Naive thymus-derived CD4-positive, alpha-beta T cell (primary cell): ENCODE results near the gene UBXN7. TPM values are rescaled to one million over a fixed set of nuclear protein-coding genes. Genes with fewer than 3 reads are reported as not detected.
"Not testable (repeated sequence)": the region's sequence is repeated elsewhere in the genome, so short reads cannot be mapped to it uniquely, and the experiment has no call there.

ENCODE experiments used
- ATAC-seq: fragments of 150-1000 bp; cut with Tn5 transposase; 2 replicates; pipeline ENCODE4 v1.10.0; 2021; ENCODE audit warnings: mild to moderate bottlenecking, moderate library complexity
- CTCF ChIA-PET: fragments of 350-600 bp; sonication (Branson Sonifier 250); formaldehyde crosslinking; loops from one replicate; lab custom pipeline; 2021; ENCODE audit warnings: antibody characterized with exemption; lab: Charles Lee
- POLR2A ChIA-PET: fragments of 350-600 bp; sonication (Branson Sonifier 250); formaldehyde crosslinking; loops from one replicate; lab custom pipeline; 2021; ENCODE audit warnings: antibody characterized with exemption, inconsistent platforms; lab: Charles Lee
- DNase-seq, 9 donors: peaks; one replicate each; pipeline versions ENCODE4 v3.0.0 to v3.0.0-alpha.2; 2020 to 2022; ENCODE audit warnings: mixed read lengths in 1 of 9
- H3K27ac ChIP-seq: one replicate; pipeline ENCODE4 v1.7.0; 2013; ENCODE audit warnings: mild to moderate bottlenecking, low read depth, low read length, moderate library complexity
- H3K27me3 ChIP-seq, 2 donors: one replicate each; pipeline ENCODE4 v1.7.0; 2013; ENCODE audit warnings: low read length in 2 of 2, mild to moderate bottlenecking in 2 of 2, moderate library complexity in 2 of 2; ENCODE audit not compliant: control insufficient read depth in 2 of 2, insufficient read depth in 2 of 2
- H3K36me3 ChIP-seq, 3 experiments: 1 replicate in 2 of 3; 2 replicates in 1 of 3; pipeline ENCODE4 v1.7.0; 2013; ENCODE audit warnings: low read length in 3 of 3, mild to moderate bottlenecking in 3 of 3, moderate library complexity in 1 of 3; ENCODE audit not compliant: insufficient read depth in 3 of 3, control insufficient read depth in 2 of 3
- H3K4me1 ChIP-seq, 2 donors: one replicate each; pipeline ENCODE4 v1.7.0; 2013; ENCODE audit warnings: low read length in 2 of 2, mild to moderate bottlenecking in 2 of 2, moderate library complexity in 1 of 2; ENCODE audit not compliant: control insufficient read depth in 2 of 2, insufficient read depth in 2 of 2
- H3K4me3 ChIP-seq: 2 replicates; pipeline ENCODE4 v1.7.0; 2013; ENCODE audit warnings: mild to moderate bottlenecking, low read length
- H3K9me3 ChIP-seq, 3 experiments: 1 replicate in 2 of 3; 2 replicates in 1 of 3; pipeline ENCODE4 v1.7.0; 2013; ENCODE audit warnings: low read length in 3 of 3; ENCODE audit not compliant: control insufficient read depth in 2 of 3
- H3K27ac Mint-ChIP-seq, 9 donors: one replicate each; pipeline ENCODE4 v1.8.0; 2020 to 2022; ENCODE audit warnings: mixed read lengths in 9 of 9, mild to moderate bottlenecking in 8 of 9, moderate library complexity in 5 of 9, inconsistent platforms in 2 of 9
- H3K27me3 Mint-ChIP-seq, 5 donors: one replicate each; pipeline ENCODE4 v1.8.0; 2021 to 2022; ENCODE audit warnings: mixed read lengths in 5 of 5, mild to moderate bottlenecking in 1 of 5
- H3K36me3 Mint-ChIP-seq, 5 donors: one replicate each; pipeline ENCODE4 v1.8.0; 2020 to 2022; ENCODE audit warnings: mixed read lengths in 5 of 5, mild to moderate bottlenecking in 3 of 5, inconsistent platforms in 1 of 5
- H3K4me1 Mint-ChIP-seq, 7 donors: one replicate each; pipeline ENCODE4 v1.8.0; 2020 to 2022; ENCODE audit warnings: mixed read lengths in 7 of 7, mild to moderate bottlenecking in 3 of 7, inconsistent platforms in 1 of 7
- H3K4me3 Mint-ChIP-seq, 10 donors: one replicate each; pipeline ENCODE4 v1.8.0; 2020 to 2022; ENCODE audit warnings: mild to moderate bottlenecking in 10 of 10, mixed read lengths in 10 of 10, moderate library complexity in 6 of 10, inconsistent platforms in 2 of 10
- H3K9me3 Mint-ChIP-seq, 11 donors: one replicate each; pipeline ENCODE4 v1.8.0; 2020 to 2022; ENCODE audit warnings: mixed read lengths in 11 of 11, mild to moderate bottlenecking in 4 of 11, inconsistent platforms in 1 of 11, moderate library complexity in 1 of 11
- intact Hi-C, 2 donors: fragments of 100-400 bp; cut with micrococcal nuclease; formaldehyde crosslinking; loops; one replicate each; pipeline ENCODE4 v1.15.1; 2023
- polyA plus RNA-seq, 2 donors: library from polyadenylated mRNA; unstranded; fragments of 300-500 nt; fragmentation: Illumina TruSeq; gene quantifications; one replicate each; pipeline ENCODE4 v1.2.3, GENCODE V29; 2021
- total RNA-seq, 6 experiments: library from RNA in 5 of 6; stranded (reverse) in 5 of 6; gene quantifications; 1 replicate in 5 of 6; 2 replicates in 1 of 6; pipeline ENCODE4 v1.2.3 and lab custom pipeline; 2021 to 2026

UBXN7 gene
- total RNA-seq (10 to 100 TPM; 52.6 to 90.6 (median 77.0) TPM), polyA plus RNA-seq (10 to 100 TPM; 30.2 to 30.9 TPM), total RNA-seq (lab: John Stamatoyannopoulos, UW) (90.3 reads per million, percentile 83 among the genes with 10 or more reads in this experiment)

GRCh38 chr3:196432137-196432879 is at the start of gene UBXN7:
Gene UBXN7, minus strand, starts transcription at chr3:196432427. Its CDS starts 28 bp downstream, at chr3:196432399.
- peak within 1 kb of the TSS; percentile 90 for H3K27ac ChIP-seq
- no peaks in the 10 kb centered on the region for H3K27me3 ChIP-seq
- Mint-ChIP-seq H3K4me3 (peak within 1 kb of the TSS; percentile 81 to 98 (median 86)), H3K27ac (peak within 1 kb of the TSS; percentile 68 to 95 (median 81)), H3K27me3 (peaks cover 0 to 2% (median 0%) of the 10 kb centered on the region in 5 donors), H3K4me1 (peaks cover 17 to 39% (median 32%) of the 10 kb centered on the region in 7 donors), H3K9me3 (peaks cover 0 to 6% (median 0%) of the 10 kb centered on the region in 11 donors), H3K36me3 (peaks cover 0 to 8% (median 3%) of the 10 kb centered on the region in 5 donors)
- no peaks in the 10 kb centered on the region for H3K9me3 ChIP-seq
- intact Hi-C loops, result loop anchor here (1.0 to 10.0 kb wide), 17 partner anchors 24 to 1122 kb away; partner anchors contain the start of genes CEP19 (in 2 of the 2), FBXO45 (in 2 of the 2), PIGX (in 2 of the 2) and RNF168 (in 2 of the 2)
- ChIA-PET CTCF (interaction anchor here (0.6 to 0.9 kb wide), 4 partner anchors 23 to 510 kb away, joined by 3 read pairs; partner anchors contain the start of gene NCBP2), POLR2A (interaction anchor here (0.6 to 1.6 kb wide), 10 partner anchors 9 to 253 kb away, joined by 3 to 11 read pairs (median 4); partner anchors contain the start of genes DYNLT2B and RNF168)
- DNase-seq (peak; percentile 92 to 97 (median 95)), ATAC-seq (peak; percentile 94)
- peak within 1 kb of the TSS; percentile 100 for H3K4me3 ChIP-seq
- peaks cover 0 to 10% (median 0%) of the 10 kb centered on the region in 3 experiments for H3K36me3 ChIP-seq
- peaks cover 4 to 6% of the 10 kb centered on the region in 2 donors for H3K4me1 ChIP-seq

- Mint-ChIP-seq H3K27me3 (no peaks in the 10 kb centered on the region), H3K27ac (no peak overlapping the region), H3K36me3 (peaks cover 5 to 39% (median 23%) of the 10 kb centered on the region in 5 donors), H3K4me3 (no peak overlapping the region), H3K9me3 (no peaks in the 10 kb centered on the region), H3K4me1 (peaks cover 0 to 3% (median 0%) of the 10 kb centered on the region in 7 donors)
- H3K27me3 ChIP-seq, result no peaks in the 10 kb centered on the region
- H3K4me1 ChIP-seq, result no peaks in the 10 kb centered on the region
- H3K36me3 ChIP-seq, result peaks cover 0 to 59% (median 17%) of the 10 kb centered on the region in 3 experiments
- intact Hi-C loops, result loop anchor here in 1 of 2 donors (10.0 kb wide), 1 partner anchor 113 kb away; no protein-coding TSS in a partner anchor
- ChIA-PET POLR2A (interaction anchor here (0.6 kb wide), 1 partner anchor 20 kb away, joined by 3 read pairs; no protein-coding TSS in a partner anchor), CTCF (no interaction called here)
- no peak overlapping the region for H3K27ac ChIP-seq
- H3K9me3 ChIP-seq, result no peaks in the 10 kb centered on the region
- no peak for DNase-seq
- H3K4me3 ChIP-seq, result no peak overlapping the region
- ATAC-seq, result no peak
Observed at GRCh38 chr3:196477678-196478077, 45.5 kb upstream of the UBXN7 start.

GRCh38 chr3:196472286-196472685 is 40.1 kb upstream of the UBXN7 start:
- no peaks in the 10 kb centered on the region for H3K27me3 ChIP-seq
- DNase-seq, result no peak
- CTCF ChIA-PET, result no interaction called here
- Mint-ChIP-seq H3K27me3 (no peaks in the 10 kb centered on the region), H3K27ac (no peak overlapping the region), H3K9me3 (no peaks in the 10 kb centered on the region), H3K4me1 (peaks cover 0 to 15% (median 0%) of the 10 kb centered on the region in 7 donors), H3K4me3 (no peak overlapping the region), H3K36me3 (peaks cover 8 to 39% (median 27%) of the 10 kb centered on the region in 5 donors)
- ATAC-seq, result no peak
- no peaks in the 10 kb centered on the region for H3K9me3 ChIP-seq
- H3K4me1 ChIP-seq, result no peaks in the 10 kb centered on the region
- POLR2A ChIA-PET, result interaction anchor here (1.2 kb wide), 1 partner anchor 29 kb away, joined by 3 read pairs; no protein-coding TSS in a partner anchor
- intact Hi-C loops, result loop anchor here in 1 of 2 donors (10.0 kb wide), 1 partner anchor 107 kb away; no protein-coding TSS in a partner anchor
- H3K36me3 ChIP-seq, result peaks cover 0 to 36% (median 6%) of the 10 kb centered on the region in 3 experiments
- no peak overlapping the region for H3K4me3 ChIP-seq
- H3K27ac ChIP-seq, result no peak overlapping the region

- Histone ChIP-seq H3K27ac (no peak overlapping the region), H3K27me3 (no peaks in the 10 kb centered on the region), H3K4me3 (no peak overlapping the region), H3K9me3 (no peaks in the 10 kb centered on the region), H3K4me1 (no peaks in the 10 kb centered on the region), H3K36me3 (peaks cover 0 to 36% (median 6%) of the 10 kb centered on the region in 3 experiments)
- ATAC-seq (no peak), DNase-seq (no peak)
- intact Hi-C loops, result loop anchor here in 1 of 2 donors (10.0 kb wide), 1 partner anchor 107 kb away; no protein-coding TSS in a partner anchor
- H3K27ac Mint-ChIP-seq, result no peak overlapping the region
- CTCF ChIA-PET, result no interaction called here
- H3K36me3 Mint-ChIP-seq, result peaks cover 8 to 34% (median 28%) of the 10 kb centered on the region in 5 donors
- peaks cover 0 to 15% (median 0%) of the 10 kb centered on the region in 7 donors for H3K4me1 Mint-ChIP-seq
- H3K27me3 Mint-ChIP-seq, result no peaks in the 10 kb centered on the region
- no peak overlapping the region for H3K4me3 Mint-ChIP-seq
- H3K9me3 Mint-ChIP-seq, result no peaks in the 10 kb centered on the region
- POLR2A ChIA-PET, result no interaction called here
Observed at GRCh38 chr3:196471551-196471950, 39.3 kb upstream of the UBXN7 start.

GRCh38 chr3:196470182-196470581 is 38.0 kb upstream of the UBXN7 start:
- H3K4me3 ChIP-seq, H3K9me3 ChIP-seq, CTCF ChIA-PET, H3K4me1 ChIP-seq, H3K4me3 Mint-ChIP-seq, H3K27me3 Mint-ChIP-seq, H3K27ac Mint-ChIP-seq, H3K9me3 Mint-ChIP-seq, POLR2A ChIA-PET, ATAC-seq, H3K27me3 ChIP-seq, H3K27ac ChIP-seq, DNase-seq: not testable (repeated sequence)
- peaks cover 0 to 15% (median 0%) of the 10 kb centered on the region in 7 donors for H3K4me1 Mint-ChIP-seq
- intact Hi-C loops, result loop anchor here in 1 of 2 donors (10.0 kb wide), 1 partner anchor 105 kb away; no protein-coding TSS in a partner anchor
- H3K36me3 ChIP-seq, result peaks cover 0 to 34% (median 6%) of the 10 kb centered on the region in 3 experiments
- peaks cover 8 to 32% (median 30%) of the 10 kb centered on the region in 5 donors for H3K36me3 Mint-ChIP-seq

GRCh38 chr3:196463804-196464203 is 31.6 kb upstream of the UBXN7 start:
- POLR2A ChIA-PET, result interaction anchor here (0.6 kb wide), 1 partner anchor 25 kb away, joined by 3 read pairs; no protein-coding TSS in a partner anchor
- no peak overlapping the region for H3K4me3 ChIP-seq

More at GRCh38 chr3:196463804-196464203, 31.6 kb upstream of the UBXN7 start:
- DNase-seq (no peak), ATAC-seq (no peak)
- peaks cover 0 to 8% (median 3%) of the 10 kb centered on the region in 7 donors for H3K4me1 Mint-ChIP-seq
- no peaks in the 10 kb centered on the region for H3K27me3 ChIP-seq
- H3K9me3 ChIP-seq, result no peaks in the 10 kb centered on the region
- H3K36me3 ChIP-seq, result no peaks in the 10 kb centered on the region
- no peaks in the 10 kb centered on the region for H3K27me3 Mint-ChIP-seq
- no peaks in the 10 kb centered on the region for H3K4me1 ChIP-seq
- H3K36me3 Mint-ChIP-seq, result peaks cover 0 to 46% (median 20%) of the 10 kb centered on the region in 5 donors
- no peak overlapping the region for H3K4me3 Mint-ChIP-seq
- H3K27ac Mint-ChIP-seq, result no peak overlapping the region
- CTCF ChIA-PET, result no interaction called here
- H3K9me3 Mint-ChIP-seq, result peaks cover 0 to 13% (median 5%) of the 10 kb centered on the region in 11 donors
- intact Hi-C loops, result no loop called here
- H3K27ac ChIP-seq, result no peak overlapping the region
